Right ventricle myocardium superior (tissue), 1 donor: ENCODE results near the gene RNF10. TPM values are rescaled to one million over a fixed set of nuclear protein-coding genes. Genes with fewer than 3 reads are reported as not detected.

Source experiments
- ATAC-seq: fragments of 200-7000 bp; cut with Tn5 transposase; one replicate; pipeline ENCODE4 v1.9.1; 2020; ENCODE audit warnings: mild to moderate bottlenecking; ENCODE audit not compliant: poor library complexity
- DNase-seq: peaks from one replicate; pipeline ENCODE4 v3.0.0-alpha.2; 2020
- intact Hi-C: fragments of 100-400 bp; cut with DNase I; formaldehyde crosslinking; loops from one replicate; pipeline ENCODE4 v1.11.2; 2022
- total RNA-seq: library from RNA; stranded (reverse); fragmentation: NEBNext Ultra II Directional; extraction: Animal tissue kit (Norgen Biotek cat#: 25700); gene quantifications from one replicate; pipeline ENCODE4 v1.2.1, GENCODE V29; 2021
- donor health status: DM: no; HTN: yes; CAD: no; lungs with severe emphysema.

The RNF10 gene
- total RNA-seq, 1 donor from 2014 or later: 242 TPM

- DNase-seq (no peak), ATAC-seq (peak; percentile 85)
- intact Hi-C loops: no loop called here
Observed at GRCh38 chr12:120562906-120563305, 28.8 kb downstream of the RNF10 start.

GRCh38 chr12:120563495-120563894, 29.3 kb downstream of the RNF10 start:
- peak; percentile 9 for ATAC-seq
- DNase-seq: no peak
- intact Hi-C loops: no loop called here

DNA sequence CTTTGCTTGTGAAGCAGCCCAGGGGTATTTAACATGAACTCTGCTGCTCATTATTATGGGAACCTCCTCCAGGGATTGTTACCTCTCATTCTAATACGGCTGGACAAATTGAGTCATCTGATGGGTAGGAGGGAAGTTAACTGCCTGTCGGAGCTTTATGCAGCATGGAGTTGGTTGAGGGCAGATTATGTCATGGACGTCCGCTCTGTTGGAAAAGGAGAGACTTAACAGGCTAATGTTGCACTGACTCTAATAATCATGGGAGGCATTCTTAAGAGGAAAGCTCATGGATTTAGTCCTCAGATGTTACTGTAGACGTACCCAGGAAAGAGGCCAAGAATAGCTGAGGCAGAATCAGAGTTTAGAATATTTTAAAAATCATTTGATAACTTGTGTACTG, 37.1 kb downstream of the RNF10 start:
- ATAC-seq (no peak), DNase-seq (no peak)
- intact Hi-C loops: no loop called here

- DNase-seq (no peak), ATAC-seq (peak; percentile 32)
- intact Hi-C loops: no loop called here
Observed at GRCh38 chr12:120573560-120573959, 39.4 kb downstream of the RNF10 start.

DNA sequence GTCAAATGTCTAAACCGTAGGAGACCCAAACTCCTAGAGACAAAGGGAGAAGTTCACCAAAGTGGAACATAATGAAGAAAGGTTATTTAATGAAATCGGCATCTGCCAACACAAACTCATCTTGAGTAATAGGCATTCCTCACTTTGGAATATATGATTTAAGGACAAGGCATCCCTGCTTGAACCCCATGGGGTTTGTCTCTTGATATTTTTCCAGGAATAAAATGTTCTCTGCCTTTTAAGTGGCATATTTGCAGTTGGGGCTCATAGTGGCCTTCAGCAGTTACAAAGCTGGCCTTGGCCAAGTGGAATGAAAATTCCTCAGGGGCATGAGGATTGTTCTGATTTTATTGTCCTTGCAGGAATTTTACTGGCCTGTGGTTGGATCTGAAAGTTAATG, 40.0 kb downstream of the RNF10 start:
- no peak for ATAC-seq
- intact Hi-C loops: no loop called here
- DNase-seq: no peak

DNA sequence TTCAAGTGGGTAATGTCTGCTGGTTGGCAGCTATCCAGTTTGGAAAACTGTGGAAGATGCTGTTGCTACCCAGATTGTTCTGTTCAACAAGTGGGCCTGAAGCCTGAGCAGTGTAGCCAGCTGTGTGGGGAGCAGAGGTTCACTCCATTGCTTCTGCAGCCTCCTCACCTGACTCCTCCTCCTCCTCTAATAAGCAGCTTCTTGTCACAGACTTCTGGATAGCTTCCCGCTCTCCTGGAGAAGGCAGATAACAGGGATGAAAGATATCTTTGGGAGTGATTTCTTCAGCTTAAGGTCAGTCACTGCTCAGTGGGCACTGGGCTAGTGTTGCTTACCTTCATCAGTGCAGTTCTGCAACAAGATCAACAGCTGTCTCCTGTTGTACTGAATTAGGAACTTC, 45.0 kb downstream of the RNF10 start:
- no peak for ATAC-seq
- no peak for DNase-seq
- intact Hi-C loops: no loop called here

GRCh38 chr12:120580787-120581723, 46.9 kb downstream of the RNF10 start, which contains the start of gene POP5:
Gene POP5, minus strand, starts transcription at chr12:120581402. Its CDS starts 40 bp downstream, at chr12:120581362.
- ATAC-seq: peak; percentile 92
- peak; percentile 98 for DNase-seq
- intact Hi-C loops: loop anchor here (5.0 to 10.0 kb wide), 3 partner anchors 71 to 514 kb away; no protein-coding TSS in a partner anchor

DNA sequence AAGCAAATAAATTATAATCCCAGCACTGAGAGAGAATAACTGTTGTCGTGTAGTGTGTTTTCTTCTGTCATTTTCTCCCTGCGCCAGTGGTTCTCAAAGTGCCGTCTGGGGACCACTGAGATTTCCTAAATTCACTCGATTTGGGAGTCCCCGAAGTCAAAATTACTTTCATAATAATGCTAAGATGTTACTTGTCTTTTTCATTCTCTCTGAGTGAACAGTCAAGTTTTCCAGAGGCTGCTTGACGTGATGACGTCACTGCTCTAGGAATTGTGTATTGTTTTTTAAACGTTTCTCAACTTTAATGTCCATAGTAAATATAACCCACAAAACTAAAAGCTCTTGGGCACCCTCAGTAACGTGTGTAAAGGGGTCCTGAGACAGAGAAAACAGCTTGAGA, 47.8 kb downstream of the RNF10 start:
- intact Hi-C loops: loop anchor here (5.0 to 10.0 kb wide), 3 partner anchors 70 to 513 kb away; no protein-coding TSS in a partner anchor
- DNase-seq (no peak), ATAC-seq (no peak)

DNA sequence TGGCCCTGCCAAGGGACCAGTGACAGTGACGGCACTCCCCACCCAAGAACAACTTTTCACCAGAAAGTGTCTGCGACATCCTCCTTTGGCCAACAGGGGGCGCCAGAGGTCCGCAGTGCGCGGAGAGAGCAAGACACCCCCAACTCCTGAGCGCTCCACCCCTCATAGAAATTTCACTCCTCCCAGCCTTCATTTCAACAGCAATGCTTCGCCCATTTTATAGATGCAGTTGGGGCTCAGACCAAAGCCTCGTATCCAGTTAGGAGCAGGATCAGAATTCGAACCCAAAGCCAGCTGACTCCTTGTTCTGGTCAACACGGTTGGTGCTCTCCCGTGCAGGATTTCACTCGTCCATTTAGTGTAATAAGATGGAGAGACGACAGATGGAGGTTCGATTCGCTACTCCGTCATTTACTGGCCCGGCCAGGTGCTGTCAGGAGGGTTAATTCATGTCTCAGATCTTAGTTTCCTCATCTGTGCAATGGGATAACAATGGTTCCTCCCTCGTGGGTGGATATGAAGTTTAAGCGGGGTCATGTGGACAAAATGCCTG, 49.4 kb downstream of the RNF10 start:
- intact Hi-C loops: loop anchor here (2.0 to 10.0 kb wide), 4 partner anchors 69 to 511 kb away; no protein-coding TSS in a partner anchor
- ATAC-seq: peak; percentile 55

GRCh38 chr12:120584343-120585149, 50.4 kb downstream of the RNF10 start:
- intact Hi-C loops: loop anchor here (2.0 to 10.0 kb wide), 4 partner anchors 68 to 510 kb away; no protein-coding TSS in a partner anchor
- peak; percentile 46 for ATAC-seq
- peak; percentile 76 for DNase-seq

More for the DNA sequence above, 49.4 kb downstream of the RNF10 start:
- peak; percentile 85 for DNase-seq

- no peak for DNase-seq
- intact Hi-C loops: loop anchor here (10.0 kb wide), 1 partner anchor 509 kb away; no protein-coding TSS in a partner anchor
Observed at GRCh38 chr12:120586206-120586605, 52.0 kb downstream of the RNF10 start.

DNA sequence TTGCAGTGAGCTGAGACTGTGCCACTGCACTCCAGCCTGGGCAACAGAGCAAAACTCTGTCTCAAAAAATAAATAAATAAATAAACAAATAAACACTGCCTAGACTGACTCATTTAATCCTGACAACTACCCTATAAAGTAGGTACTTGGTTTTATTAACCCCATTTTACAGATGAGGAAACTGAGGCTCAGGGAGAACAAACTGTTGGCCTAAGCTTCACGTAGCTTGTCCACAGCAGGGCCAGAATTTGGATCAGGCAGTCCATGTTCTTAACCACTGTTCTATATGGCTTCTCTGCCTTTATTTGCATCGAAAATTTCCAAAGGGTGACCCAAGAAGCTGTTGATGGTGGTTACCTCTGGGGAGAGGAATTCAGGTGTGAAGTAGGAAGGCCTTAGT, 52.7 kb downstream of the RNF10 start:
- intact Hi-C loops: loop anchor here (10.0 kb wide), 1 partner anchor 508 kb away; no protein-coding TSS in a partner anchor
- DNase-seq (no peak), ATAC-seq (no peak)

More at GRCh38 chr12:120586206-120586605, 52.0 kb downstream of the RNF10 start:
- no peak for ATAC-seq

DNA sequence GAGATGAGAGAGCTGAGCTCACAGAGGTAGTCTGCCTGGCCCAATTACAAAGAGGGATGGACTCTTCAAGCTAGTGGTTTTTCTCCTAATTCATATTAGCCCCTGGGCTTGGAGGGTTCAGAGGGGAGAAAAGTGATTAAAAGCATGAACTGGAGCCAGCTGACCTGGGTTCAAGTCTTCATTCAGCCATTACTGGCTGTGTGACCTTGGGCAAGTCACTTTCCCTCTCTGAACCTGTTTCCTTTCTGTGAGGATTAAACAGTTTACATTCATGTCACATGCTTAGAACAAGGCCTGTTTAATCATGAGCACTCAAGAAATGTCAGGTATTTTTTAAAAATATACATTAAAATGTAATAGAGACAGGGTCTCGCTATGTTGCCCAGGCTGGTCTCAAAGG, 54.2 kb downstream of the RNF10 start:
- ATAC-seq (no peak), DNase-seq (no peak)
- intact Hi-C loops: loop anchor here (10.0 kb wide), 1 partner anchor 506 kb away; no protein-coding TSS in a partner anchor

GRCh38 chr12:120588948-120589930, 55.1 kb downstream of the RNF10 start:
- intact Hi-C loops: loop anchor here (10.0 kb wide), 1 partner anchor 506 kb away; no protein-coding TSS in a partner anchor
- DNase-seq (peak; percentile 89), ATAC-seq (peak; percentile 89)

GRCh38 chr12:120590741-120591407, 56.7 kb downstream of the RNF10 start:
- intact Hi-C loops: no loop called here
- no peak for ATAC-seq
- DNase-seq: no peak

- intact Hi-C loops: no loop called here
Observed at GRCh38 chr12:120592121-120593049, 58.2 kb downstream of the RNF10 start.

More at GRCh38 chr12:120592121-120593049, 58.2 kb downstream of the RNF10 start:
- no peak for DNase-seq
- no peak for ATAC-seq
